A375 (cell line): ENCODE measurements around the gene LCP2. TPM values are rescaled to one million over a fixed set of nuclear protein-coding genes. Genes with fewer than 3 reads are reported as not detected.

ENCODE experiments used
- total RNA-seq: library from RNA; depleted of rRNA; stranded (reverse); fragments of >200 nt; shearing (Covaris generic); gene quantifications from 2 replicates; pipeline ENCODE4 v1.2.3, GENCODE V29; 2014; rRNA removed

Gene LCP2
- 0.05 and 1.1 TPM in 2 replicates for total RNA-seq

DNA sequence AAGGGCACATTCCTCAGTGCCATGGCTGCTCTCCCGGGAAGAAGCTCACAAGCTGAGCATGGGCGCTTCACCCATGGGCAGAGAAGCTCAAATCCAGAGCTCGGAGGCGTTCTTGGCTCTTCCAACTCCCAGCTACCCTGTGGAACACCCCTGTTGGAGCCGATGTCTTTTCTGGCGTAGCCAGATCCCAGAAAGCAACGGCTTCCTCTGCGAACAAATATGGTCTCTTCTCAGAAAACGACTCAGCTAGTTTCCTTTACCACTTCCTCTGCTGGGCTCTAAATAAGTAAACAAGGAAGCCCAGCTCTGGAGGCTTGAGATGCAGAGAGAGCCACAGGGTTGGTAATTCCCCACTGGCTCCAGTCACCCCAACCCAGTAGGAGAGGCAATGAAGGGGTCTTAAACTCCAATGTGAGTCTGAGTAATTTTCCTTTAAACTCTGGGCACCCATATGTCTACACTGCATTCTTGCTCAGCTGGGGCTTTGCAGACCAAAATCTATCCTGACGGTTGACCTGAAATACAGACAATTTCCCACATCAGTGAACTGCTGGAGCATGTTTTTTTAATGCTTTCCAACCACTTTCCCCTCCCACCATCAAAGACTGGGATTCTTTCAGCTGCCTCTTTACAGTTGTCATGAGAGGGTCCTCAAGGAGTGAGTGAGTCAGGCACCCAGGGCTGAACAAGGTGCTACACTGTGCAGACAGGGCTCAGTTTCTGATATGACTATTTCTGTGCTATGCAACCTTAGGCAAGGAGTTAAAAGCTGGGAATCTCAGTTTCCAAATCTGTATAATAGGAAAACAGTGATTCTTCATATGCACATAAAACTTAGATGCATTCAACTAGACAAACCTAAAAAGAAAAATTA is at the start of gene LCP2:
Gene LCP2 (minus strand): TSS at position 189 of the 874 bp plus-strand sequence. CDS start 166 bp downstream, at position 23.

DNA sequence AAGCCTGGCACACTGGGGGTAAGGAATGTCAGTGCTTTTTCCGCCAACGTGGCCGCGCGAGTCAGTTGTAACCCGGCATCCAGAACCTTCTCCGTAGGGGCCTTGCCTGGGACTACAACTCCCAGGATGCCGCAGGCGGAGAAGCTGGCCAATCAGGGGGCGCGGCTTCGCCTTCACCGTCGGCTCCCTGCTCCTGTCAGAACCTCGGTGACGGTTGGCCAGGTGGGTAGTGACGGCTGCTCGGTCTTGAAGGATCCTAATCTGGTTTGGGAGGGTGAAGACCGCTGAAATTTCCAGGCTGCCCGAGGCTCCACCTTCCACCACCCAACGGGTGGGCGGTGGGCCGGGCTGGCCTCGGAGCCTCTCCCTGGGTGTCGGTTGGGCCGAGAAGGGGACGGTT is 64.8 kb downstream of the LCP2 start, which contains the start of gene C5orf58:
Gene C5orf58 (plus strand): TSS at position 200 of the 400 bp plus-strand sequence. CDS start 1,992 bp downstream, outside the sequence.

Other genes with a start within 250 kb of the LCP2 start
- not detected in 2 replicates for gene FOXI1, start 191.9 kb downstream of the LCP2 start, total RNA-seq
- gene C5orf58, start 64.8 kb downstream of the LCP2 start, total RNA-seq, result 0.58 and 6.4 TPM in 2 replicates
- gene KCNMB1, start 91.6 kb upstream of the LCP2 start, total RNA-seq, result not detected in 2 replicates
- gene KCNIP1, start 206.2 kb upstream of the LCP2 start, total RNA-seq, result not detected in 2 replicates